IMR-90 (cell line): ENCODE results near the gene TRAPPC2L.

Experiments
- CHD1 ChIP-seq: IDR thresholded peaks from 2 replicates; pipeline ENCODE4 v1.6.1; 2012; ENCODE audit warnings: low read depth, low read length, improper control_type of control experiment
- CTCF ChIP-seq: conservative IDR thresholded peaks from 2 replicates; pipeline ENCODE4 v1.5.1; 2012; ENCODE audit warnings: mild to moderate bottlenecking, low read depth, low read length, improper control_type of control experiment
- MXI1 ChIP-seq: IDR thresholded peaks from 2 replicates; pipeline ENCODE4 v1.6.1; 2012; ENCODE audit warnings: low read depth, mild to moderate bottlenecking, low read length, moderate library complexity, borderline replicate concordance
- POLR2A ChIP-seq: IDR thresholded peaks from 2 replicates; pipeline ENCODE4 v1.6.1; 2012; ENCODE audit warnings: mild to moderate bottlenecking, low read depth, low read length
- RFX5 ChIP-seq: IDR thresholded peaks from 2 replicates; pipeline ENCODE4 v1.8.0; 2012; ENCODE audit warnings: low read depth, mild to moderate bottlenecking, low read length, moderate library complexity
- SMC3 ChIP-seq: fragments of 150-350 bp; IDR thresholded peaks from 2 replicates; pipeline ENCODE4 v1.6.1; 2016; ENCODE audit warnings: low read depth, mild to moderate bottlenecking, antibody characterized with exemption, low read length, moderate library complexity

- TF ChIP-seq CTCF (no peak), MXI1 (no peak), CHD1 (no peak), RFX5 (no peak), POLR2A (no peak), SMC3 (no peak)
These were observed 34.2 kb downstream of the TRAPPC2L start for GRCh38 chr16:88891083-88891482.
